Measurements from ENCODE around the gene SF3B4.

DNA sequence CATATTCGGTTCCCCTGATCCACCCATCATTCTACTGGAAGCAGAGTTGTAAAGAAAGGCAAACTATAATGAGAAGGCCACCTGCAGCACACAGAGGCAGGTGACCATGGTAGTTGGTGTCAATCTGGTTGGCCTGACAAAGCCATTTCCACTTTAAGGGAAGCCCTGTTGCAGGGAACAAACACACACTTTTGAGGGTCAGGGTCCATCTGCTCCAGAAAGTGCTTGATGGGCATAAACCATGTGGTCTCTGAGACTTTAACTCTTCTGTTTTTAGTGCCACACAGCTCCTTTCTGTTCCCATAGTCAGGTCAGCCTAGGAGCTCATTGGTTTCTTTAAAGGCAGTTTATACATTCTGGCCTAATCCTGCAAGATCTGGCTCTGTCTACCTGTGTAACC is 45.7 kb downstream of the SF3B4 start:
- TF ChIP-seq, protein P1, sequence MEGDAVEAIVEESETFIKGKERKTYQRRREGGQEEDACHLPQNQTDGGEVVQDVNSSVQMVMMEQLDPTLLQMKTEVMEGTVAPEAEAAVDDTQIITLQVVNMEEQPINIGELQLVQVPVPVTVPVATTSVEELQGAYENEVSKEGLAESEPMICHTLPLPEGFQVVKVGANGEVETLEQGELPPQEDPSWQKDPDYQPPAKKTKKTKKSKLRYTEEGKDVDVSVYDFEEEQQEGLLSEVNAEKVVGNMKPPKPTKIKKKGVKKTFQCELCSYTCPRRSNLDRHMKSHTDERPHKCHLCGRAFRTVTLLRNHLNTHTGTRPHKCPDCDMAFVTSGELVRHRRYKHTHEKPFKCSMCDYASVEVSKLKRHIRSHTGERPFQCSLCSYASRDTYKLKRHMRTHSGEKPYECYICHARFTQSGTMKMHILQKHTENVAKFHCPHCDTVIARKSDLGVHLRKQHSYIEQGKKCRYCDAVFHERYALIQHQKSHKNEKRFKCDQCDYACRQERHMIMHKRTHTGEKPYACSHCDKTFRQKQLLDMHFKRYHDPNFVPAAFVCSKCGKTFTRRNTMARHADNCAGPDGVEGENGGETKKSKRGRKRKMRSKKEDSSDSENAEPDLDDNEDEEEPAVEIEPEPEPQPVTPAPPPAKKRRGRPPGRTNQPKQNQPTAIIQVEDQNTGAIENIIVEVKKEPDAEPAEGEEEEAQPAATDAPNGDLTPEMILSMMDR (IDR thresholded peaks at IDR 0.05; ENCODE audit: insufficient read depth, low read depth, low read length) = no peak
- no peak for TF ChIP-seq EZH2 (IDR thresholded peaks at IDR 0.05; ENCODE audit: insufficient read depth, low read length)

All from astrocyte (in vitro differentiated cells and primary cell).